GM12878 (cell line): ENCODE data around the gene TAAR2. TPM values are rescaled to one million over a fixed set of nuclear protein-coding genes. Genes with fewer than 3 reads are reported as not detected.

Source experiments
- ATAC-seq: fragments of 200-7000 bp; cut with Tn5 transposase; 3 replicates; pipeline ENCODE4 v1.9.1; 2020; ENCODE audit warnings: mild to moderate bottlenecking, moderate library complexity
- Bru-seq: library from RNA; stranded (reverse); fragments of 400-500 nt; gene quantifications from one replicate; lab custom pipeline; 2021; lab: Mats Ljungman, UMichigan
- BruChase-seq, 2 experiments: library from RNA; stranded (reverse); fragments of 400-500 nt; gene quantifications; one replicate each; lab custom pipeline; 2021; lab: Mats Ljungman, UMichigan
- BruUV-seq: library from RNA; stranded (reverse); fragments of 400-500 nt; replicated peaks from 2 replicates; lab custom pipeline; 2021; lab: Mats Ljungman, UMichigan
- CTCF ChIA-PET: fragments of 300-600 bp; sonication (Branson Sonifier 250); formaldehyde crosslinking; extraction: SDS; loops from one replicate; lab custom pipeline; 2021; ENCODE audit warnings: inconsistent platforms; lab: Yijun Ruan, JAX
- POLR2A ChIA-PET: fragments of 350-600 bp; formaldehyde crosslinking; extraction: SDS; loops from one replicate; lab custom pipeline; 2021; ENCODE audit warnings: inconsistent platforms; lab: Charles Lee
- RAD21 ChIA-PET: fragments of 300-600 bp; sonication (Branson Sonifier 250); formaldehyde crosslinking; loops from one replicate; lab custom pipeline; 2023; ENCODE audit warnings: antibody characterized with exemption; ENCODE audit not compliant: unreplicated experiment; lab: Charles Lee
- SMC1A ChIA-PET: fragments of 300-600 bp; sonication (Branson Sonifier 250); formaldehyde crosslinking; loops from one replicate; lab custom pipeline; 2023; ENCODE audit not compliant: unreplicated experiment, uncharacterized antibody; lab: Charles Lee
- DNase-seq: peaks from one replicate; pipeline ENCODE4 v3.0.0-alpha.2; 2011; ENCODE audit warnings: low read depth, low spot score
- FAIRE-seq: peaks from 3 replicates; lab custom pipeline; 2011; peaks lifted over from hg19 to GRCh38; lab: Jason Lieb, UNC
- H2AFZ ChIP-seq: 2 replicates; pipeline ENCODE4 v1.6.0; 2011; ENCODE audit warnings: low read depth, low read length, control low read depth; ENCODE audit not compliant: control insufficient read depth
- H3K27ac ChIP-seq: 2 replicates; pipeline ENCODE4 v1.5.1; 2011; ENCODE audit warnings: control low read depth; ENCODE audit not compliant: control insufficient read depth, insufficient read depth
- H3K27me3 ChIP-seq, 2 experiments: replicated peaks in 1 of 2; 2 replicates each; pipeline versions ENCODE4 v1.6.0 to v1.6.1; 2011; ENCODE audit warnings: low read length in 1 of 2; ENCODE audit not compliant: control insufficient read depth in 2 of 2, insufficient read depth in 2 of 2
- H3K36me3 ChIP-seq, 2 experiments: 2 replicates each; pipeline ENCODE4 v1.5.1; 2011; ENCODE audit warnings: low read length in 1 of 2; ENCODE audit not compliant: control insufficient read depth in 2 of 2, insufficient read depth in 2 of 2
- H3K4me1 ChIP-seq: 2 replicates; pipeline ENCODE4 v1.6.1; 2011; ENCODE audit warnings: mild to moderate bottlenecking, low read length, moderate library complexity, mixed read lengths; ENCODE audit not compliant: control insufficient read depth, insufficient read depth
- H3K4me2 ChIP-seq: 2 replicates; pipeline ENCODE4 v1.6.0; 2011; ENCODE audit warnings: control low read depth; ENCODE audit not compliant: control insufficient read depth, insufficient read depth
- H3K4me3 ChIP-seq: fragments of 200-600 bp; sonication (generic); 2 replicates; pipeline ENCODE4 v1.5.1; 2016
- H3K79me2 ChIP-seq: 2 replicates; pipeline ENCODE4 v1.6.0; 2011; ENCODE audit warnings: low read length; ENCODE audit not compliant: control insufficient read depth, insufficient read depth
- H3K9ac ChIP-seq: 2 replicates; pipeline ENCODE4 v1.8.0; 2011; ENCODE audit warnings: low read length, control low read depth, mixed read lengths; ENCODE audit not compliant: control insufficient read depth, insufficient read depth
- H3K9me3 ChIP-seq: replicated peaks from 3 replicates; pipeline ENCODE4 v1.5.1; 2011; ENCODE audit warnings: mild to moderate bottlenecking, low read length; ENCODE audit not compliant: control insufficient read depth, insufficient read depth
- H4K20me1 ChIP-seq: 2 replicates; pipeline ENCODE4 v1.6.0; 2011; ENCODE audit not compliant: control insufficient read depth, insufficient read depth
- ETV6 ChIP-seq, 2 experiments: fragments of 450-650 bp in 1 of 2; IDR thresholded peaks in 1 of 2; conservative IDR thresholded peaks in 1 of 2; 2 replicates each; pipeline ENCODE4 v1.6.1; 2014; ENCODE audit warnings: antibody characterized with exemption in 1 of 2, borderline replicate concordance in 1 of 2, low read depth in 1 of 2, mild to moderate bottlenecking in 1 of 2, moderate library complexity in 1 of 2
- FOS ChIP-seq: IDR thresholded peaks from 3 replicates; pipeline ENCODE4 v1.6.1; 2011; ENCODE audit warnings: borderline replicate concordance; ENCODE audit not compliant: insufficient read length; ENCODE audit errors: extremely low read depth
- HDAC6 ChIP-seq: fragments of 200-600 bp; sonication (generic); IDR thresholded peaks from one replicate; pipeline ENCODE4 v1.8.0; 2017; ENCODE audit warnings: antibody characterized with exemption; ENCODE audit not compliant: unreplicated experiment
- SUZ12 ChIP-seq: fragments of 200-600 bp; sonication (generic); IDR thresholded peaks from one replicate; pipeline ENCODE4 v1.6.1; 2018; ENCODE audit warnings: antibody characterized with exemption, mild to moderate bottlenecking; ENCODE audit not compliant: unreplicated experiment
- TCF3 ChIP-seq: IDR thresholded peaks from 2 replicates; pipeline ENCODE4 v1.6.1; 2012; ENCODE audit warnings: low read depth, mild to moderate bottlenecking, low read length, borderline replicate concordance; ENCODE audit not compliant: insufficient read depth
- WGBS: methylation state at CpG from one replicate; pipeline ENCODE4 v1.1.6; 2016; ENCODE audit warnings: low lambda C conversion rate; ENCODE audit not compliant: insufficient replicate concordance, insufficient coverage; ENCODE audit errors: missing lambda C conversion rate; 5-methylcytosine and 5-hydroxymethylcytosine counted together
- in situ Hi-C: fragments of 300-500 bp; cut with MboI; formaldehyde crosslinking; loops from 9 replicates; pipeline ENCODE4 v1.14.3; 2018; ENCODE audit warnings: mixed read lengths
- intact Hi-C: fragments of 100-400 bp; cut with micrococcal nuclease; formaldehyde crosslinking; loops from one replicate; pipeline ENCODE4 v1.14.2; 2022; ENCODE audit not compliant: unreplicated experiment
- long read RNA-seq, 2 experiments: library from polyadenylated mRNA; unstranded; transcript quantifications; one replicate each; pipeline ENCODE4 v2.0.0, GENCODE V29; 2019 to 2020
- polyA minus RNA-seq, 3 experiments: library from RNA; depleted of rRNA, polyadenylated mRNA; stranded (reverse); fragments of >200 nt; gene quantifications; 2 replicates each; pipeline ENCODE4 v1.2.3, GENCODE V29; 2011
- polyA plus RNA-seq, 11 experiments: library from polyadenylated mRNA; depleted of rRNA in 4 of 11; unstranded in 6 of 11; stranded (reverse) in 5 of 11; fragments of >200 nt; fragmentation: Nextera tagmentation in 4 of 11; fragmentation: Illumina TruSeq in 1 of 11; extraction: Ambion mirVana in 4 of 11; extraction: Trizol in 1 of 11; gene quantifications; 1 replicate in 1 of 11; 2 replicates in 10 of 11; pipeline versions ENCODE4 v1.2.1 to v1.2.3, GENCODE V29; 2011 to 2016; ENCODE audit warnings: inconsistent platforms in 2 of 11, missing spikeins in 2 of 11, low read depth in 1 of 11
- total RNA-seq, 4 experiments: library from RNA; depleted of rRNA in 3 of 4; stranded (reverse); fragments of >200 nt in 3 of 4; fragmentation: Illumina TruSeq in 1 of 4; extraction: Trizol in 1 of 4; gene quantifications; 2 replicates each; pipeline versions ENCODE4 v1.2.1 to v1.2.3, GENCODE V29; 2013 to 2021
- TF ChIP-seq, protein P1 (sequence below): fragments of 450-650 bp; IDR thresholded peaks from 2 replicates; pipeline ENCODE4 v1.6.1; 2018; ENCODE audit warnings: mild to moderate bottlenecking, low read depth, moderate library complexity; ENCODE audit not compliant: partially characterized antibody

Gene TAAR2, protein sequence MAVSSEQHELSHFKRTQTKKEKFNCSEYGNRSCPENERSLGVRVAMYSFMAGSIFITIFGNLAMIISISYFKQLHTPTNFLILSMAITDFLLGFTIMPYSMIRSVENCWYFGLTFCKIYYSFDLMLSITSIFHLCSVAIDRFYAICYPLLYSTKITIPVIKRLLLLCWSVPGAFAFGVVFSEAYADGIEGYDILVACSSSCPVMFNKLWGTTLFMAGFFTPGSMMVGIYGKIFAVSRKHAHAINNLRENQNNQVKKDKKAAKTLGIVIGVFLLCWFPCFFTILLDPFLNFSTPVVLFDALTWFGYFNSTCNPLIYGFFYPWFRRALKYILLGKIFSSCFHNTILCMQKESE
- total RNA-seq (2013; cell fraction: nucleolus; rRNA removed), result not detected in 2 replicates
- total RNA-seq (2014; rRNA removed) (not detected in 2 replicates), total RNA-seq (2014; rRNA removed; fragmentation: Illumina TruSeq; extraction: Trizol) (not detected in 2 replicates), total RNA-seq (2021) (not detected in 2 replicates), polyA plus RNA-seq (2011; rRNA removed) (not detected in 2 replicates), polyA plus RNA-seq (2014; fragmentation: Illumina TruSeq; extraction: Trizol) (not detected in 2 replicates), polyA plus RNA-seq (2014; fragmentation: Nextera tagmentation; extraction: Ambion mirVana) (not detected), polyA plus RNA-seq (2014; rRNA removed) (not detected in 2 replicates), polyA plus RNA-seq (2016; fragmentation: Nextera tagmentation; extraction: Ambion mirVana) (not detected), polyA minus RNA-seq (2011; rRNA and poly(A)+ RNA removed) (not detected in 2 replicates), Bru-seq, nascent RNA (not detected), BruChase-seq, experiment 1, labeled RNA remaining after a 6-hour chase (not detected), BruChase-seq, experiment 2, labeled RNA remaining after a 2-hour chase (not detected)
- not detected for polyA plus RNA-seq (2011; ENCODE audit: low read depth)
- not detected in 2 replicates for polyA plus RNA-seq (2011; cell fraction: cytosol; rRNA removed)
- not detected in 2 replicates for polyA plus RNA-seq (2011; cell fraction: nucleus; rRNA removed)
- not detected in 2 replicates for polyA plus RNA-seq (2012)
- not detected in 2 replicates for polyA minus RNA-seq (2011; cell fraction: cytosol; rRNA and poly(A)+ RNA removed)
- not detected in 2 replicates for polyA minus RNA-seq (2011; cell fraction: nucleus; rRNA and poly(A)+ RNA removed)
- long read RNA-seq, experiment 1, result 0 reads
- long read RNA-seq, experiment 2, result 0 reads

DNA sequence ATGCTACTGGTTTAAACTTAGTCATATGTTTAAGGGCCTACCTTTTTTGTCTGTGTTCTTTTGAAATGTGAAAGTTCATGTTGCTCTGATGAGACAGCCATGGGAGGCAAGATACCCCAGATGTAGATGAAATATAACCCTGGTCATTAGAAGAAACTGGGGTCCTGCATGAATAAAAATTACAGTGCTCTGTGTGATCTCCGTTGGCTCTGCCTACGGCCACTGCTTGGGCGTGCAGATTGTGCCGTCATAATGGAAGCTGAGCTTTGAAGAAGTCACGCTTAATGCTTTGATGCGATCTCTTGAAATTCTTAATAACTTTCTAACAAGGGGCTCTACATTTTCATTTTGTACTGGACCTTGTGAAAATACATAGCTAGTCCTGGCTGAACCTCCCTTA lies at the start of gene TAAR2:
Gene TAAR2, minus strand, starts transcription at position 101 of the 400 bp plus-strand sequence. Its CDS starts 0 bp downstream, at position 101.
- BruUV-seq, result no TSS peak
- FAIRE-seq, result no peak
- in situ Hi-C loops, result no loop called here

More for the DNA sequence above, at the start of gene TAAR2:
- ChIA-PET SMC1A (no interaction called here), RAD21 (no interaction called here), CTCF (no interaction called here), POLR2A (no interaction called here)
- Histone ChIP-seq H3K79me2 (no peaks in the 10 kb centered on the region), H3K4me1 (no peaks in the 10 kb centered on the region), H3K4me2 (no peak within 1 kb of the TSS), H3K4me3 (no peak within 1 kb of the TSS), H4K20me1 (no peaks in the 10 kb centered on the region), H3K36me3 (no peaks in the 10 kb centered on the region), H3K27ac (no peak within 1 kb of the TSS), H3K27me3 (no peaks in the 10 kb centered on the region; a peak in 1 of 4 replicates), H2AFZ (no peak within 1 kb of the TSS), H3K9me3 (no peaks in the 10 kb centered on the region), H3K9ac (no peak within 1 kb of the TSS)
- ATAC-seq, result no peak
- DNase-seq, result no peak
- intact Hi-C loops, result no loop called here
- 63% methylated on average over 6 of the region's 6 CpGs for WGBS
- TF ChIP-seq ETV6 (conservative IDR thresholded peaks at IDR 0.05 in 1 of 2, IDR thresholded peaks at IDR 0.05 in 1 of 2; ENCODE audit: borderline replicate concordance in 1 of 2, low read depth in 1 of 2) (no peak), SUZ12 (no peak), FOS (no peak), HDAC6 (no peak), TCF3 (no peak)
- TF ChIP-seq, protein P1, sequence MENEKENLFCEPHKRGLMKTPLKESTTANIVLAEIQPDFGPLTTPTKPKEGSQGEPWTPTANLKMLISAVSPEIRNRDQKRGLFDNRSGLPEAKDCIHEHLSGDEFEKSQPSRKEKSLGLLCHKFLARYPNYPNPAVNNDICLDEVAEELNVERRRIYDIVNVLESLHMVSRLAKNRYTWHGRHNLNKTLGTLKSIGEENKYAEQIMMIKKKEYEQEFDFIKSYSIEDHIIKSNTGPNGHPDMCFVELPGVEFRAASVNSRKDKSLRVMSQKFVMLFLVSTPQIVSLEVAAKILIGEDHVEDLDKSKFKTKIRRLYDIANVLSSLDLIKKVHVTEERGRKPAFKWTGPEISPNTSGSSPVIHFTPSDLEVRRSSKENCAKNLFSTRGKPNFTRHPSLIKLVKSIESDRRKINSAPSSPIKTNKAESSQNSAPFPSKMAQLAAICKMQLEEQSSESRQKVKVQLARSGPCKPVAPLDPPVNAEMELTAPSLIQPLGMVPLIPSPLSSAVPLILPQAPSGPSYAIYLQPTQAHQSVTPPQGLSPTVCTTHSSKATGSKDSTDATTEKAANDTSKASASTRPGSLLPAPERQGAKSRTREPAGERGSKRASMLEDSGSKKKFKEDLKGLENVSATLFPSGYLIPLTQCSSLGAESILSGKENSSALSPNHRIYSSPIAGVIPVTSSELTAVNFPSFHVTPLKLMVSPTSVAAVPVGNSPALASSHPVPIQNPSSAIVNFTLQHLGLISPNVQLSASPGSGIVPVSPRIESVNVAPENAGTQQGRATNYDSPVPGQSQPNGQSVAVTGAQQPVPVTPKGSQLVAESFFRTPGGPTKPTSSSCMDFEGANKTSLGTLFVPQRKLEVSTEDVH, result no peak
